HL-60 (cell line): Measurements from ENCODE around the gene POLR2L.

ENCODE experiments used
- DNase-seq, 2 experiments: peaks; one replicate each; pipeline ENCODE4 v3.0.0-alpha.2; 2010 to 2020; ENCODE audit warnings: low read depth in 1 of 2, low spot score in 1 of 2
- H3K27ac ChIP-seq: fragments of 250-450 bp; sonication (Bioruptor Pico); replicated peaks from 2 replicates; pipeline ENCODE4 v1.5.1; 2020; ENCODE audit warnings: mild to moderate bottlenecking, moderate library complexity
- H3K27me3 ChIP-seq: fragments of 250-450 bp; sonication (Bioruptor Pico); 2 replicates; pipeline ENCODE4 v1.5.1; 2021; ENCODE audit warnings: mild to moderate bottlenecking, moderate library complexity; ENCODE audit not compliant: insufficient read depth, poor library complexity, severe bottlenecking
- H3K4me3 ChIP-seq: replicated peaks from 2 replicates; pipeline ENCODE4 v1.5.1; 2011; ENCODE audit warnings: mild to moderate bottlenecking, control low read depth, low read length; ENCODE audit not compliant: insufficient read depth
- GABPA ChIP-seq: IDR thresholded peaks from 2 replicates; pipeline ENCODE4 v1.6.1; 2012; ENCODE audit warnings: low read depth
- POLR2AphosphoS5 ChIP-seq: IDR thresholded peaks from 2 replicates; pipeline ENCODE4 v1.6.1; 2012; ENCODE audit warnings: low read depth
- REST ChIP-seq: IDR thresholded peaks from 2 replicates; pipeline ENCODE4 v1.6.1; 2012; ENCODE audit warnings: low read depth; ENCODE audit not compliant: insufficient replicate concordance
- SPI1 ChIP-seq: IDR thresholded peaks from 2 replicates; pipeline ENCODE4 v1.6.1; 2012; ENCODE audit warnings: low read depth, mild to moderate bottlenecking, borderline replicate concordance
- TF ChIP-seq, protein P1 (sequence below): IDR thresholded peaks from one replicate; pipeline ENCODE4 v1.5.1; 2011; ENCODE audit warnings: low read length, control low read depth, inconsistent platforms; ENCODE audit not compliant: insufficient read depth

POLR2L gene

DNA sequence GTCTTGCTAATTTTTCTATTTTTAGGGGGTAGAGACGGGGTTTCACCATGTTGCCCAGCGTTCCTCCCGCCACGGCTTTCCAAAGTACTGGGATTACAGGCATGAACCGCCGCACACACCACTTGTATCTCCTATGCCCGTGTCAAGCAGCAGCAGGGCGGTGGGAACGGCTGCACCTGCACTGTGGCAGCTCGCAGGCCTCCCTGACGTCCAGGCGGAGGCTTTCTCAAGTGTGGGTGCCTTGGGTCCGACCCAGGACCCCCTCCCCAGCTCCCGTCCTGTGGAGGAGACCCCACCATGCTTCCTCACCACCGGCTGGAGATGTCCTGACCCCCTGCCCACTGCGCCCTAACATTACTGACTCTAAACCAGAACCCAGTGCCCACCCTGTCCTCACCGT lies 26.1 kb upstream of the POLR2L start:
- no peak overlapping the region for H3K27ac ChIP-seq
- no peak for TF ChIP-seq GABPA
- TF ChIP-seq, protein P1, sequence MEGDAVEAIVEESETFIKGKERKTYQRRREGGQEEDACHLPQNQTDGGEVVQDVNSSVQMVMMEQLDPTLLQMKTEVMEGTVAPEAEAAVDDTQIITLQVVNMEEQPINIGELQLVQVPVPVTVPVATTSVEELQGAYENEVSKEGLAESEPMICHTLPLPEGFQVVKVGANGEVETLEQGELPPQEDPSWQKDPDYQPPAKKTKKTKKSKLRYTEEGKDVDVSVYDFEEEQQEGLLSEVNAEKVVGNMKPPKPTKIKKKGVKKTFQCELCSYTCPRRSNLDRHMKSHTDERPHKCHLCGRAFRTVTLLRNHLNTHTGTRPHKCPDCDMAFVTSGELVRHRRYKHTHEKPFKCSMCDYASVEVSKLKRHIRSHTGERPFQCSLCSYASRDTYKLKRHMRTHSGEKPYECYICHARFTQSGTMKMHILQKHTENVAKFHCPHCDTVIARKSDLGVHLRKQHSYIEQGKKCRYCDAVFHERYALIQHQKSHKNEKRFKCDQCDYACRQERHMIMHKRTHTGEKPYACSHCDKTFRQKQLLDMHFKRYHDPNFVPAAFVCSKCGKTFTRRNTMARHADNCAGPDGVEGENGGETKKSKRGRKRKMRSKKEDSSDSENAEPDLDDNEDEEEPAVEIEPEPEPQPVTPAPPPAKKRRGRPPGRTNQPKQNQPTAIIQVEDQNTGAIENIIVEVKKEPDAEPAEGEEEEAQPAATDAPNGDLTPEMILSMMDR, result no peak
- no peak for TF ChIP-seq REST
- TF ChIP-seq POLR2AphosphoS5, result no peak
- TF ChIP-seq SPI1, result no peak
- no peak overlapping the region for H3K4me3 ChIP-seq
- H3K27me3 ChIP-seq, result no peaks in the 10 kb centered on the region
- DNase-seq, result no peak

DNA sequence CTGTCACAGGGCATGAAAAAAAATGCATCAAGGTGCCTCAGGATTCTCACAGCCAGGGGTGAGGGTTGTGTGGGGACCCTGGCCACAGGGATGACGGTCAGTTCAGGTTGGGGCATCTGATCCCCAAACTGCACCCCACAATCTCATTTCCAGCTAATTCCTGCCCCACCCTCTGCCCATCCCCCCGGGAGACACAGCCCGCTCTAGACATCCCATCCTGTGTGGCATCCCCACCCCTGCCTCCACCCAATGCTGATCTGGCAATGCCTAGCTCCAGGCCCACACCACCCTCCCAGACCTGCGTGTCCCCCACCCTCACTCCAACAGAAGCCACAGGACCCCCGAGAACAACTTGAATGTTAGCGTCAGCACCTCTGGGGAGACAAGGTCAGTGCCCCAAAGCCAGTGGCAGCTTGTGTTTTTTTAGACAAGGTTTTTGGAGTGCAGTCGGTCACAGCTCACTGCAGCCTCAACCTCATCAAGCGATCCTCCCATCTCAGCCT lies 25.6 kb upstream of the POLR2L start:
- H3K4me3 ChIP-seq, result no peak overlapping the region
- DNase-seq, result no peak
- no peak overlapping the region for H3K27ac ChIP-seq
- TF ChIP-seq GABPA (no peak), SPI1 (no peak), REST (no peak), POLR2AphosphoS5 (no peak)
- TF ChIP-seq, protein P1, result no peak
- H3K27me3 ChIP-seq, result peaks cover 1% of the 10 kb centered on the region

- H3K27ac ChIP-seq, result no peak overlapping the region
- peaks cover 2% of the 10 kb centered on the region for H3K27me3 ChIP-seq
- TF ChIP-seq POLR2AphosphoS5 (peak; percentile 44; the same call in 1 of the 2 replicates), SPI1 (no peak), REST (no peak), GABPA (no peak)
- TF ChIP-seq, protein P1, result no peak
- no peak for DNase-seq
- no peak overlapping the region for H3K4me3 ChIP-seq
Observed at GRCh38 chr11:866481-866880, 24.2 kb upstream of the POLR2L start.
